ENCODE results near the gene PLCB3.
"Not testable (repeated sequence)": the region's sequence is repeated elsewhere in the genome, so short reads cannot be mapped to it uniquely, and the experiment has no call there.

PLCB3 gene

GRCh38 chr11:64305075-64305690 is 53.9 kb downstream of the PLCB3 start, which contains the start of gene ESRRA:
Gene ESRRA (plus strand): TSS chr11:64305524. CDS start chr11:64307180, 1,656 bp downstream.
- DNase-seq, result peak; percentile 89 to 100 (median 98)

GRCh38 chr11:64305691-64306562 is 54.6 kb downstream of the PLCB3 start:
- DNase-seq, result peak in 11 of 14 donors; percentile 42 to 77 (median 64)

GRCh38 chr11:64306563-64306875 is 55.2 kb downstream of the PLCB3 start:
- no peak for DNase-seq

- peak in 5 of 14 donors; percentile 18 to 61 (median 40) for DNase-seq
These were observed 55.7 kb downstream of the PLCB3 start for GRCh38 chr11:64306876-64307622.

GRCh38 chr11:64307795-64308194 is 56.5 kb downstream of the PLCB3 start:
- not testable (repeated sequence) for DNase-seq

GRCh38 chr11:64312947-64313346 is 61.6 kb downstream of the PLCB3 start:
- no peak for DNase-seq

- peak in 4 of 14 donors; percentile 22 to 73 (median 37) for DNase-seq
These were observed 62.3 kb downstream of the PLCB3 start for GRCh38 chr11:64313491-64314145.

- no peak for DNase-seq
These were observed 62.9 kb downstream of the PLCB3 start for GRCh38 chr11:64314146-64314804.

- DNase-seq, result no peak
These were observed 63.7 kb downstream of the PLCB3 start for GRCh38 chr11:64314805-64315561.

GRCh38 chr11:64315667-64316526 is 64.6 kb downstream of the PLCB3 start:
- DNase-seq, result not testable (repeated sequence)

- DNase-seq, result peak in 1 of 14 donors; percentile 58
These were observed 65.5 kb downstream of the PLCB3 start for GRCh38 chr11:64316672-64317324.

- DNase-seq, result peak; percentile 69 to 98 (median 94)
These were observed 66.1 kb downstream of the PLCB3 start, which contains the start of gene TRMT112 for GRCh38 chr11:64317325-64317960. Gene TRMT112 (minus strand): TSS chr11:64317559. CDS start chr11:64317526, 33 bp downstream.

GRCh38 chr11:64317961-64318765 is 66.8 kb downstream of the PLCB3 start, which contains the start of gene PRDX5:
Gene PRDX5 (plus strand): TSS chr11:64318121. CDS start chr11:64318216, 95 bp downstream.
- DNase-seq, result peak; percentile 68 to 97 (median 94)
